ENCODE data around the gene COL9A3.
A peak's percentile ranks its signal among the peaks of the same experiment; 100 is the strongest.

COL9A3 gene

GRCh38 chr20:62799036-62799435, 17.8 kb upstream of the COL9A3 start:
- DNase-seq = no peak

GRCh38 chr20:62799459-62799858, 17.4 kb upstream of the COL9A3 start:
- no peak for DNase-seq

- DNase-seq = no peak
Observed at GRCh38 chr20:62799873-62800272, 17.0 kb upstream of the COL9A3 start.

GRCh38 chr20:62800314-62801259, 16.3 kb upstream of the COL9A3 start:
- no peak for DNase-seq

- DNase-seq = no peak
Observed at GRCh38 chr20:62801284-62802010, 15.4 kb upstream of the COL9A3 start.

GRCh38 chr20:62802026-62802712, 14.7 kb upstream of the COL9A3 start:
- DNase-seq = no peak

GRCh38 chr20:62804021-62804626, 12.7 kb upstream of the COL9A3 start:
- DNase-seq = no peak

GRCh38 chr20:62804627-62805154, 12.2 kb upstream of the COL9A3 start, which contains the start of gene OGFR:
TSS of gene OGFR (plus strand) at chr20:62804835. CDS start at chr20:62804860, 25 bp downstream.
- peak; percentile 41 for DNase-seq

- no peak for DNase-seq
Observed at GRCh38 chr20:62805155-62805710, 11.6 kb upstream of the COL9A3 start.

- no peak for DNase-seq
Observed at GRCh38 chr20:62805711-62806382, 11.0 kb upstream of the COL9A3 start.

- no peak for DNase-seq
Observed at GRCh38 chr20:62806383-62807050, 10.3 kb upstream of the COL9A3 start.

- no peak for DNase-seq
Observed at GRCh38 chr20:62807444-62808210, 9.2 kb upstream of the COL9A3 start.

GRCh38 chr20:62808211-62808865, 8.5 kb upstream of the COL9A3 start:
- no peak for DNase-seq

- DNase-seq = no peak
Observed at GRCh38 chr20:62809530-62810428, 7.1 kb upstream of the COL9A3 start.

- DNase-seq = no peak
Observed at GRCh38 chr20:62811320-62811719, 5.5 kb upstream of the COL9A3 start.

- DNase-seq = no peak
Observed at GRCh38 chr20:62811720-62812119, 5.1 kb upstream of the COL9A3 start.

- no peak for DNase-seq
Observed at GRCh38 chr20:62812181-62812906, 4.5 kb upstream of the COL9A3 start.

- no peak for DNase-seq
Observed at GRCh38 chr20:62812907-62813200, 4.0 kb upstream of the COL9A3 start.
